Calu3 (cell line): ENCODE data around the gene RHOH. TPM values are rescaled to one million over a fixed set of nuclear protein-coding genes. Genes with fewer than 3 reads are reported as not detected.

ENCODE experiments used
- BruUV-seq: library from RNA; stranded (reverse); fragments of 400-500 nt; replicated peaks from 2 replicates; lab custom pipeline; 2021; lab: Mats Ljungman, UMichigan
- CTCF ChIA-PET: fragments of 300-600 bp; sonication (Branson Sonifier 250); formaldehyde crosslinking; loops from one replicate; lab custom pipeline; 2022; ENCODE audit warnings: antibody characterized with exemption; lab: Charles Lee
- DNase-seq: peaks from one replicate; pipeline ENCODE4 v3.0.0; 2022
- H3K27ac Mint-ChIP-seq: one replicate; pipeline ENCODE4 v1.8.0; 2022; ENCODE audit warnings: mixed read lengths; ENCODE audit not compliant: unreplicated experiment
- H3K27me3 Mint-ChIP-seq: one replicate; pipeline ENCODE4 v1.8.0; 2022; ENCODE audit warnings: mixed read lengths; ENCODE audit not compliant: unreplicated experiment
- H3K36me3 Mint-ChIP-seq: one replicate; pipeline ENCODE4 v1.8.0; 2022; ENCODE audit warnings: mild to moderate bottlenecking, moderate library complexity, mixed read lengths; ENCODE audit not compliant: insufficient read depth, unreplicated experiment
- H3K4me1 Mint-ChIP-seq: one replicate; pipeline ENCODE4 v1.8.0; 2022; ENCODE audit warnings: mild to moderate bottlenecking, low read depth, mixed read lengths; ENCODE audit not compliant: unreplicated experiment
- H3K4me3 Mint-ChIP-seq: one replicate; pipeline ENCODE4 v1.8.0; 2022; ENCODE audit warnings: mild to moderate bottlenecking, low read depth, moderate library complexity, mixed read lengths; ENCODE audit not compliant: unreplicated experiment
- H3K9me3 Mint-ChIP-seq: one replicate; pipeline ENCODE4 v1.8.0; 2022; ENCODE audit warnings: low read depth, mixed read lengths; ENCODE audit not compliant: unreplicated experiment
- intact Hi-C: fragments of 100-400 bp; cut with micrococcal nuclease; formaldehyde crosslinking; loops from one replicate; pipeline ENCODE4 v1.10.0; 2022; ENCODE audit not compliant: unreplicated experiment
- total RNA-seq: library from RNA; stranded (reverse); gene quantifications from 2 replicates; pipeline ENCODE4 v1.2.3, GENCODE V29; 2022
- TF ChIP-seq, protein P1 (sequence below): fragments of 200-600 bp; IDR thresholded peaks from one replicate; pipeline ENCODE4 v1.8.0; 2022; ENCODE audit warnings: antibody characterized with exemption; ENCODE audit not compliant: unreplicated experiment

RHOH gene
- total RNA-seq, 1 experiment from 2014 or later = not detected

DNA sequence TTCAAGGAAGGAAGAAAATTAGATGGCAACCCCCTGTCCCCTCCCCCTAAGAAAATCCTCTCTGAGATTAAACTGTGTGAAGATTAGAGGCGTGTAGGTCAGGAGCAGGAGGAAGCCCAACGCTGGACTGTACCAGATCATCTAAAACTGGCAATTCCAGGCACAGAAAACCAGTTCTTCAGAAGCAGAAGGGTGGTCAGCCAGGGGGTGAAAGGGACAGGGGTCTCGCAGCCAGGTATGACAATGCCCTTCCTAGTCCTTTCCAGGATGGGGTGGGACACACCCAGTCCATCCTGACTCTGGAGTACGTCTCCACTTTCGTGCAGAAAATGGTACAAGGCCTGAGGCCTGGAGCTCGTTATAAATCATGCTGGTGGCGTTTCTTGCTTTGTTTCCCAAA, 3.3 kb upstream of the RHOH start:
- H3K27ac Mint-ChIP-seq = no peak overlapping the region
- DNase-seq = no peak
- peaks cover 14% of the 10 kb centered on the region for H3K4me1 Mint-ChIP-seq
- H3K9me3 Mint-ChIP-seq = no peaks in the 10 kb centered on the region
- H3K27me3 Mint-ChIP-seq = no peaks in the 10 kb centered on the region
- no TSS peak for BruUV-seq
- CTCF ChIA-PET = no interaction called here
- H3K4me3 Mint-ChIP-seq = no peak overlapping the region
- intact Hi-C loops = no loop called here
- TF ChIP-seq, protein P1, sequence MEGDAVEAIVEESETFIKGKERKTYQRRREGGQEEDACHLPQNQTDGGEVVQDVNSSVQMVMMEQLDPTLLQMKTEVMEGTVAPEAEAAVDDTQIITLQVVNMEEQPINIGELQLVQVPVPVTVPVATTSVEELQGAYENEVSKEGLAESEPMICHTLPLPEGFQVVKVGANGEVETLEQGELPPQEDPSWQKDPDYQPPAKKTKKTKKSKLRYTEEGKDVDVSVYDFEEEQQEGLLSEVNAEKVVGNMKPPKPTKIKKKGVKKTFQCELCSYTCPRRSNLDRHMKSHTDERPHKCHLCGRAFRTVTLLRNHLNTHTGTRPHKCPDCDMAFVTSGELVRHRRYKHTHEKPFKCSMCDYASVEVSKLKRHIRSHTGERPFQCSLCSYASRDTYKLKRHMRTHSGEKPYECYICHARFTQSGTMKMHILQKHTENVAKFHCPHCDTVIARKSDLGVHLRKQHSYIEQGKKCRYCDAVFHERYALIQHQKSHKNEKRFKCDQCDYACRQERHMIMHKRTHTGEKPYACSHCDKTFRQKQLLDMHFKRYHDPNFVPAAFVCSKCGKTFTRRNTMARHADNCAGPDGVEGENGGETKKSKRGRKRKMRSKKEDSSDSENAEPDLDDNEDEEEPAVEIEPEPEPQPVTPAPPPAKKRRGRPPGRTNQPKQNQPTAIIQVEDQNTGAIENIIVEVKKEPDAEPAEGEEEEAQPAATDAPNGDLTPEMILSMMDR = no peak
- H3K36me3 Mint-ChIP-seq = no peaks in the 10 kb centered on the region

DNA sequence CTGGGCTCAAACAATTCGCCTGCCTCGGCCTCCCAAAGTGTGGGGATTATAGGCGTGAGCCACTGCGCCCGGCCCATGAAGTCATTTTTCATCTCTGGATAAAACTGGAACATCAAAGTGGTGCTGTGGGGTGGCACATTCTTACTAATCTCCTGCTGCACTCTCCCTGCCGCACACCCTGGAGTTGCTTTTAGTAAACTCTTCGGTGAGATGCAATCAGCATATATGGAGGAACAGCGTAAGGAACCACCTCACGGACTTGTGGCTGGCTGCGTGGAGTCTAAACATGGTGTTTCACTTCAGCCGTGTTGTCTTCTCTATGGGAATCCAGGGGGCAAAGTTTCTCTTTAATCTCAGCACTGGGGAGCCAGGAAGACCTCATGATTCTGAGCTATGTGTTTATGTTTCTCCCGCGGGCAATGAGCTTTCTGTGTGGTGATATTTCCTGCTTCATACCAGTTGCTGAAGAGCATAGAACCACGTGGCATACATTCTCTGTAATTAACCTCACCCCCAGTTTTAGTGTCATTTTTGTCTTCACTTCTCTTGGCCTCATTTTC, 2.1 kb upstream of the RHOH start:
- DNase-seq = no peak
- TF ChIP-seq, protein P1 = no peak
- no peak overlapping the region for H3K27ac Mint-ChIP-seq
- H3K4me3 Mint-ChIP-seq = no peak overlapping the region
- intact Hi-C loops = no loop called here
- no TSS peak for BruUV-seq
- H3K9me3 Mint-ChIP-seq = no peaks in the 10 kb centered on the region
- CTCF ChIA-PET = interaction anchor here (0.6 to 0.7 kb wide), 2 partner anchors 51 to 61 kb away, joined by 3 read pairs; no protein-coding TSS in a partner anchor
- H3K4me1 Mint-ChIP-seq = peaks cover 14% of the 10 kb centered on the region
- no peaks in the 10 kb centered on the region for H3K36me3 Mint-ChIP-seq
- H3K27me3 Mint-ChIP-seq = no peaks in the 10 kb centered on the region

DNA sequence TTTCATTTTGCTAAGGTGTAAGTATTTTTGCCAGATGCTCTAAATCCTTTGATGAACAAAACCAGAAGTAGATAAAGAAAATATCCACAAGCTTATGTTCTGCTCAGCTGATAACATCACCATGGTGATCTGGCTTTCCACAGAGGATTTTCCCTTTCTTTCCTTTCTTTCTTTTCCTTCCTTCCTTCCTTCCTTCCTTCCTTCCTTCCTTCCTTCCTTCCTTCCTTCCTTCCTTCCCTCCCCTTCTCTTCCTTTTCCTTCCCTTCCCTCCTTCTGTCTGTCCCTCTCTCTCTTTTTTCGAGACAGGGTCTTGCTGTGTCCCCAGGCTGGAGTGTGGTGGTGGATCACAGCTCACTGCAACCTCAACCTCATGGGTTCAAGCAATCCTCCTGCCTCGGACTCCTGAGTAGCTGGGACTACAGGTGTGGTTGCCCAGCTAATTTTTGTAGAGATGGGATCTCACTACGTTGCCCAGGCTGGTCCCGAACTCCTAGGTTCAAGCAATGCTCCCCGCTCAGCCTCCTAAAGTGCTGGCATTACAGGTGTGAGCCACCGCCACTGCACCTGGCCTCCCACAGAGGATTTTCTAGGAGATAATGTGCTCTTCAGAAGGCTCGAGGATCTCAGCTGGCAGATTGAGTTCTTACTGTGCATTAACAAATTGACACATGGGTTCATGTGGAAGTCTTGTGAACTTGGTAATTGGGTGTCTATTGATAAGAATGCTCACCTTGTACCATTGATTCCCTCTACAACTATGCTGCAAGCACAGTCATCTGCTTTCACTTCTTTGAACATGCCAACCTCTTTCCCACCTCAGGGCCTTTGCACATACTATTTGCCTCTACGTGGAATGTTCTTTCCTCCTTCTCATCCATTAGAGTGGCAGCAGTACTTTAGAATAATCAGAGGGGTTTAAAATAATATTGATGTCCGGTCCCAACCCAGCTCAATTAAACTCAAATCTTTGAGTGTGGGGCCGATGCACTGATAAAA, 1.4 kb upstream of the RHOH start:
- no peak overlapping the region for H3K4me3 Mint-ChIP-seq
- H3K9me3 Mint-ChIP-seq = no peaks in the 10 kb centered on the region
- no peak for DNase-seq
- no TSS peak for BruUV-seq
- H3K36me3 Mint-ChIP-seq = no peaks in the 10 kb centered on the region
- no peaks in the 10 kb centered on the region for H3K27me3 Mint-ChIP-seq
- H3K4me1 Mint-ChIP-seq = peaks cover 14% of the 10 kb centered on the region
- CTCF ChIA-PET = interaction anchor here (0.6 to 0.7 kb wide), 3 partner anchors 50 to 529 kb away, joined by 3 to 5 read pairs (median 3); no protein-coding TSS in a partner anchor
- intact Hi-C loops = no loop called here
- no peak overlapping the region for H3K27ac Mint-ChIP-seq
- TF ChIP-seq, protein P1 = no peak

DNA sequence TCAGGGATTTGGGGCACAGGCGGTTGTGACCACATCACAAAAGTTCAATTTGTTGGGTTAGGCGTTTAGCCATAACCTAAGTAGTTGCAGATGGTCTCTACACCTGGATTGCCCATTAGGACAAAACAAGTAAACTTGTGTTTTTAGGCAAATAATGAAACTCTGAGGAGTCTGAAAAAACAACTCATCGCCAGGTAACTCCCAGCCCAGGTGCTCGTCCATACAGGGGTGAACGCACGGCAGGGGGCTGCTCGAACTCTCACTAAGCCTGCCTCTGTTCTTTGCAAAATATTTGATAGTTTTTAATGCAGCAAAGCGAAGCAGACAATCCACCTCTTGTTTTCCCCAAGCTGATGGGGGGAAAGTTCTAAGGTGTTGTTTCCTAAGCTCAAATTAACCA, 559 bp upstream of the RHOH start:
- Mint-ChIP-seq H3K4me3 (no peak overlapping the region), H3K9me3 (no peaks in the 10 kb centered on the region), H3K27ac (no peak overlapping the region), H3K36me3 (no peaks in the 10 kb centered on the region), H3K4me1 (peaks cover 8% of the 10 kb centered on the region), H3K27me3 (no peaks in the 10 kb centered on the region)
- CTCF ChIA-PET = interaction anchor here (0.6 kb wide), 1 partner anchor 530 kb away, joined by 5 read pairs; no protein-coding TSS in a partner anchor
- no TSS peak for BruUV-seq
- TF ChIP-seq, protein P1 = no peak
- no peak for DNase-seq
- intact Hi-C loops = no loop called here
